HEK293 (cell line): ENCODE results near the gene CALHM3.

Experiments used
- CTCF ChIA-PET: fragments of 350-600 bp; formaldehyde crosslinking; extraction: SDS; loops from one replicate; lab custom pipeline; 2021; ENCODE audit warnings: antibody characterized with exemption; lab: Yijun Ruan, JAX
- POLR2A ChIA-PET: fragments of 300-600 bp; formaldehyde crosslinking; extraction: SDS; loops from one replicate; lab custom pipeline; 2020; ENCODE audit warnings: antibody characterized with exemption, inconsistent platforms; lab: Yijun Ruan, JAX
- H3K27ac ChIP-seq: fragments of 200-500 bp; sonication (Bioruptor generic); 2 replicates; pipeline ENCODE4 v1.5.1; 2014; ENCODE audit warnings: low read depth, low read length, control low read depth, inconsistent platforms; ENCODE audit errors: extremely low read depth
- H3K36me3 ChIP-seq, 2 experiments: fragments of 200-500 bp in 1 of 2; sonication (Bioruptor generic) in 1 of 2; 1 replicate in 1 of 2; 2 replicates in 1 of 2; pipeline ENCODE4 v1.5.1; 2014 to 2017; ENCODE audit warnings: inconsistent platforms in 2 of 2, low read length in 2 of 2; ENCODE audit not compliant: control insufficient read depth in 2 of 2, insufficient read depth in 1 of 2
- H3K4me1 ChIP-seq: fragments of 200-500 bp; sonication (Bioruptor generic); 2 replicates; pipeline ENCODE4 v1.5.1; 2014; ENCODE audit warnings: mild to moderate bottlenecking, low read length, inconsistent platforms; ENCODE audit not compliant: control insufficient read depth, insufficient read depth
- H3K4me3 ChIP-seq: 2 replicates; pipeline ENCODE4 v1.5.1; 2011; ENCODE audit warnings: low read depth, mild to moderate bottlenecking, control low read depth, low read length, moderate library complexity
- H3K9me3 ChIP-seq: fragments of 200-500 bp; sonication (Bioruptor generic); 2 replicates; pipeline ENCODE4 v1.5.1; 2014; ENCODE audit warnings: low read depth, low read length, inconsistent platforms; ENCODE audit not compliant: control insufficient read depth, insufficient read depth
- GLIS1 ChIP-seq: fragments of 450-650 bp; formaldehyde crosslinking; IDR thresholded peaks from 2 replicates; pipeline ENCODE4 v1.5.1; 2016; ENCODE audit warnings: missing biosample characterization, missing genetic modification characterization
- MYNN ChIP-seq: fragments of 450-650 bp; formaldehyde crosslinking; IDR thresholded peaks from 2 replicates; pipeline ENCODE4 v1.5.1; 2016; ENCODE audit warnings: missing biosample characterization, missing genetic modification characterization, borderline replicate concordance
- OSR2 ChIP-seq: fragments of 450-650 bp; formaldehyde crosslinking; IDR thresholded peaks from 2 replicates; pipeline ENCODE4 v1.5.1; 2016; ENCODE audit warnings: missing biosample characterization, missing genetic modification characterization
- SCRT1 ChIP-seq: fragments of 450-650 bp; formaldehyde crosslinking; IDR thresholded peaks from 2 replicates; pipeline ENCODE4 v1.5.1; 2016; ENCODE audit warnings: missing biosample characterization, missing genetic modification characterization, borderline replicate concordance
- TCF7L2 ChIP-seq: IDR thresholded peaks from 2 replicates; pipeline ENCODE4 v1.6.1; 2011; ENCODE audit warnings: low read depth, mild to moderate bottlenecking, inconsistent platforms, low read length, moderate library complexity, borderline replicate concordance
- TRIM28 ChIP-seq: IDR thresholded peaks from 2 replicates; pipeline ENCODE4 v1.6.1; 2011; ENCODE audit warnings: low read length, control low read depth, borderline replicate concordance
- TSHZ1 ChIP-seq: fragments of 450-650 bp; formaldehyde crosslinking; IDR thresholded peaks from 2 replicates; pipeline ENCODE4 v1.5.1; 2016; ENCODE audit warnings: missing biosample characterization, missing genetic modification characterization, borderline replicate concordance
- ZBTB6 ChIP-seq: fragments of 450-650 bp; formaldehyde crosslinking; IDR thresholded peaks from 2 replicates; pipeline ENCODE4 v1.5.1; 2017; ENCODE audit warnings: missing biosample characterization, missing genetic modification characterization
- ZFHX2 ChIP-seq: fragments of 450-650 bp; formaldehyde crosslinking; conservative IDR thresholded peaks from 2 replicates; pipeline ENCODE4 v1.5.1; 2016; ENCODE audit warnings: missing biosample characterization, missing genetic modification characterization
- ZFP41 ChIP-seq: fragments of 450-650 bp; formaldehyde crosslinking; IDR thresholded peaks from 2 replicates; pipeline ENCODE4 v1.5.1; 2016; ENCODE audit warnings: missing biosample characterization, missing genetic modification characterization, borderline replicate concordance
- ZNF112 ChIP-seq: fragments of 450-650 bp; formaldehyde crosslinking; IDR thresholded peaks from 2 replicates; pipeline ENCODE4 v1.5.0; 2017; ENCODE audit warnings: missing biosample characterization, missing genetic modification characterization
- ZNF211 ChIP-seq: fragments of 450-650 bp; formaldehyde crosslinking; IDR thresholded peaks from 2 replicates; pipeline ENCODE4 v1.5.1; 2016; ENCODE audit warnings: low read depth, missing biosample characterization, missing genetic modification characterization
- ZNF324 ChIP-seq: fragments of 450-650 bp; formaldehyde crosslinking; IDR thresholded peaks from 2 replicates; pipeline ENCODE4 v1.5.1; 2016; ENCODE audit warnings: missing biosample characterization, missing genetic modification characterization
- ZNF350 ChIP-seq: fragments of 450-650 bp; formaldehyde crosslinking; IDR thresholded peaks from 2 replicates; pipeline ENCODE4 v1.5.0; 2017; ENCODE audit warnings: missing biosample characterization, mild to moderate bottlenecking, missing genetic modification characterization
- ZNF404 ChIP-seq: fragments of 450-650 bp; formaldehyde crosslinking; IDR thresholded peaks from 2 replicates; pipeline ENCODE4 v1.5.1; 2017; ENCODE audit warnings: missing biosample characterization, missing genetic modification characterization
- ZNF48 ChIP-seq: fragments of 450-650 bp; formaldehyde crosslinking; IDR thresholded peaks from 2 replicates; pipeline ENCODE4 v1.5.1; 2016; ENCODE audit warnings: missing biosample characterization, missing genetic modification characterization
- ZNF561 ChIP-seq: fragments of 450-650 bp; IDR thresholded peaks from 2 replicates; pipeline ENCODE4 v1.5.1; 2018; ENCODE audit warnings: missing biosample characterization, missing genetic modification characterization, borderline replicate concordance
- ZNF610 ChIP-seq: fragments of 450-650 bp; formaldehyde crosslinking; IDR thresholded peaks from 2 replicates; pipeline ENCODE4 v1.5.1; 2016; ENCODE audit warnings: missing biosample characterization, missing genetic modification characterization, borderline replicate concordance
- ZNF660 ChIP-seq: fragments of 450-650 bp; IDR thresholded peaks from 2 replicates; pipeline ENCODE4 v1.5.1; 2018; ENCODE audit warnings: missing biosample characterization, mild to moderate bottlenecking, missing genetic modification characterization
- ZNF677 ChIP-seq: fragments of 450-650 bp; IDR thresholded peaks from 2 replicates; pipeline ENCODE4 v1.5.0; 2018; ENCODE audit warnings: missing biosample characterization, mild to moderate bottlenecking, missing genetic modification characterization, moderate library complexity
- ZNF837 ChIP-seq: fragments of 450-650 bp; formaldehyde crosslinking; IDR thresholded peaks from 2 replicates; pipeline ENCODE4 v1.5.1; 2016; ENCODE audit warnings: missing biosample characterization, missing genetic modification characterization
- TF ChIP-seq, protein P1 (sequence below): fragments of 450-650 bp; formaldehyde crosslinking; IDR thresholded peaks from 2 replicates; pipeline ENCODE4 v1.5.1; 2016; ENCODE audit warnings: missing biosample characterization, missing genetic modification characterization
- TF ChIP-seq, protein P2 (sequence below): fragments of 450-650 bp; formaldehyde crosslinking; IDR thresholded peaks from 2 replicates; pipeline ENCODE4 v1.5.1; 2016; ENCODE audit warnings: missing biosample characterization, missing genetic modification characterization

The CALHM3 gene

GRCh38 chr10:103497161-103497915, 18.3 kb upstream of the CALHM3 start (continued):
- no peak for TF ChIP-seq ZNF112 (tag by site-specific recombination)
- TF ChIP-seq ZFHX2 (tag by site-specific recombination): no peak
- no peak for TF ChIP-seq ZNF660
- no peak for TF ChIP-seq ZFP41 (tag by site-specific recombination)
- no peak for TF ChIP-seq GLIS1 (tag by site-specific recombination)
- TF ChIP-seq OSR2 (tag by site-specific recombination): no peak
- no peak for TF ChIP-seq ZNF610 (tag by site-specific recombination)
- no peak for TF ChIP-seq ZNF350
- TF ChIP-seq, protein P1, sequence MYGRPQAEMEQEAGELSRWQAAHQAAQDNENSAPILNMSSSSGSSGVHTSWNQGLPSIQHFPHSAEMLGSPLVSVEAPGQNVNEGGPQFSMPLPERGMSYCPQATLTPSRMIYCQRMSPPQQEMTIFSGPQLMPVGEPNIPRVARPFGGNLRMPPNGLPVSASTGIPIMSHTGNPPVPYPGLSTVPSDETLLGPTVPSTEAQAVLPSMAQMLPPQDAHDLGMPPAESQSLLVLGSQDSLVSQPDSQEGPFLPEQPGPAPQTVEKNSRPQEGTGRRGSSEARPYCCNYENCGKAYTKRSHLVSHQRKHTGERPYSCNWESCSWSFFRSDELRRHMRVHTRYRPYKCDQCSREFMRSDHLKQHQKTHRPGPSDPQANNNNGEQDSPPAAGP (tag by site-specific recombination): no peak
- TF ChIP-seq TRIM28: no peak
- TF ChIP-seq, all 188 proteins: peak for 0

DNA sequence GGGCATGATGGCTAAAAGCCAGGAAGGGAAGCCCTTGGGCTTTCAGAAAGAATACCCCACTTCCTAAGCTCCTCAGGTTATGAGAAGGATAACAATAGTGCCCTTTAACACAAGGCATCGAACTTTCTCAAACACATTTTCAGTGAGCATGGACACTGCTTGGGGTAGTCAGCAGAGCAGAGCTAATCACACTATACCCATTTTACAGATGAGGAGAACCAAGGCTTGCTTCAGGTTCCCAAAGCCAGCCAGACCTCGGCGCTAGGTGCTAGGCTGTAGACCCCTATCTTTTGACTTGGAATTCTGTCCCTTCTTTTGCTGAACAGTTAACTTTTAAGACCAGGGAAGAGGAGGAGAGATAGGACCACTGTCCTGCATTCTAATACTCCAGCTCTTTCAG, 16.3 kb upstream of the CALHM3 start:
- Histone ChIP-seq H3K36me3 (no peaks in the 10 kb centered on the region), H3K9me3 (no peaks in the 10 kb centered on the region), H3K4me1 (no peaks in the 10 kb centered on the region), H3K27ac (no peak overlapping the region), H3K4me3 (no peak overlapping the region)
- ChIA-PET POLR2A (interaction anchor here (3.4 kb wide), 1 partner anchor 9 kb away, joined by 15 read pairs; no protein-coding TSS in a partner anchor), CTCF (interaction anchor here (0.5 to 1.5 kb wide), 5 partner anchors 10 to 550 kb away, joined by 3 to 6 read pairs (median 3); no protein-coding TSS in a partner anchor)
- TF ChIP-seq, protein P2, sequence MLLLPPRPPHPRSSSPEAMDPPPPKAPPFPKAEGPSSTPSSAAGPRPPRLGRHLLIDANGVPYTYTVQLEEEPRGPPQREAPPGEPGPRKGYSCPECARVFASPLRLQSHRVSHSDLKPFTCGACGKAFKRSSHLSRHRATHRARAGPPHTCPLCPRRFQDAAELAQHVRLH: 0 out of 2 replicates have a peak, but pooled peaks have one; percentile 17
- TF ChIP-seq TSHZ1 (tag by site-specific recombination): no peak

DNA sequence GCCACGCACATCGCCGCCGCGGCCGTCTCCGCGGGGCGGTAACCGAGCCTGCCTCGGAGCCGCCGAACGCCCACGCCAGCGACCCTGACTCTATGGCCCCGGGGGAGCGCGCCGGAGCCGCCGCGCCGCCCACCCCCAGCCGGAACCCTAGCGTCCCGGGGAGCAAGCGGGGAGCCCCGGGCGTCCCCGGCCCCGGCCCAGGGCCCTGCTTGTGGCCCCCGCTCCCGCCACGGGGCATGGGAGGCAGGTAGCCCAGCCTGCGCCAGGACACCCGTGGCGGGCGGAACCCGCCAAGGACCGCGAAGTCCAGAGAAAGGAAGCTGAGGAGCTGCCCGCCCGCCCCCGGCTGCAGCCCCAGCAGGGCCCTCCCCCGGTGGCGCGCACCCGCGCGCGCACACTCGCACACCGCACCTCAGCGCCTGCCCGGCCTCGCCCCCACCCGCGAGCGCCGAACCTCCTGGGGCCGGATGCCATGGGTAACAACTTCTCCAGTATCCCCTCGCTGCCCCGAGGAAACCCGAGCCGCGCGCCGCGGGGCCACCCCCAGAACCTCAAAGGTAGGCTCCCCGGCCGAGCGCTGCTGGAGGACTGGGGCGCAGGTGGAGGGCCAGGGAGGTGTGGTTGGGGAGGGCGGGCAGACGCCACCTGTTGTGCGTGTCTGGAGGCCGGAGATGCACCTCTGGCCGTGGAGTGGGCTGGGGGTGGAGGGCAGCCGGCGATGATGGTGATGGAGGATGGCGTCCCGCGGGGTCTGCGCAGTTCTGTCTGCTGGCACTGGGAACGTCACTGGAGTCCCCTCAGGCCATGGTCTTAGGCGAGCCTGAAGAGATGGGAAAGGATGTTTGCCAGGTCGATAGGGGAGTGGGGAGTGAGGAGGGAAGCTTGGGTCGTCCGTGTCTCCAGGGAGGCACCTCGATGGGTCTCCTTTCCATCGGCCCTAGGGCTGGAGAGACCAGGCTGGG, 15.2 kb upstream of the CALHM3 start:
- no peaks in the 10 kb centered on the region for H3K9me3 ChIP-seq
- ChIA-PET CTCF (interaction anchor here (0.6 to 6.1 kb wide), 5 partner anchors 9 to 100 kb away, joined by 3 to 41 read pairs (median 5); no protein-coding TSS in a partner anchor), POLR2A (interaction anchor here (1.1 to 3.4 kb wide), 3 partner anchors 10 to 126 kb away, joined by 4 to 15 read pairs (median 8); partner anchors contain the start of gene TAF5)
- H3K4me1 ChIP-seq: no peaks in the 10 kb centered on the region
- H3K27ac ChIP-seq: no peak overlapping the region
- H3K36me3 ChIP-seq: no peaks in the 10 kb centered on the region
- H3K4me3 ChIP-seq: peak overlapping the region; percentile 51
- no peak for TF ChIP-seq TCF7L2
- TF ChIP-seq ZBTB6 (tag by site-specific recombination): no peak
- TF ChIP-seq SCRT1 (tag by site-specific recombination): peak; percentile 95
- TF ChIP-seq ZNF561 (tag by site-specific recombination): no peak
- TF ChIP-seq ZNF677 (tag by site-specific recombination): no peak
- no peak for TF ChIP-seq MYNN (tag by site-specific recombination)
- no peak for TF ChIP-seq ZNF837 (tag by site-specific recombination)
- no peak for TF ChIP-seq ZNF404 (tag by site-specific recombination)
- TF ChIP-seq GLIS1 (tag by site-specific recombination): peak; percentile 94
- TF ChIP-seq ZNF324 (tag by site-specific recombination): no peak
- TF ChIP-seq ZNF211 (tag by site-specific recombination): no peak
- no peak for TF ChIP-seq ZNF48 (tag by site-specific recombination)
